Measurements from ENCODE around the gene OXER1.

GRCh38 chr2:42794271-42795046 is 30.5 kb upstream of the OXER1 start:
- TF ChIP-seq CTCF (IDR thresholded peaks at IDR 0.05): peak in 4 of 6 experiments; percentile 21 to 61 (median 54)
- peak; percentile 35 to 47 for TF ChIP-seq POLR2A (IDR thresholded peaks at IDR 0.05)
